Measurements from ENCODE around the gene RNF167.
A peak's percentile ranks its signal among the peaks of the same experiment; 100 is the strongest.

The RNF167 gene

GRCh38 chr17:4958102-4958501 lies 18.0 kb downstream of the RNF167 start:
- peak; percentile 28 for DNase-seq

DNA sequence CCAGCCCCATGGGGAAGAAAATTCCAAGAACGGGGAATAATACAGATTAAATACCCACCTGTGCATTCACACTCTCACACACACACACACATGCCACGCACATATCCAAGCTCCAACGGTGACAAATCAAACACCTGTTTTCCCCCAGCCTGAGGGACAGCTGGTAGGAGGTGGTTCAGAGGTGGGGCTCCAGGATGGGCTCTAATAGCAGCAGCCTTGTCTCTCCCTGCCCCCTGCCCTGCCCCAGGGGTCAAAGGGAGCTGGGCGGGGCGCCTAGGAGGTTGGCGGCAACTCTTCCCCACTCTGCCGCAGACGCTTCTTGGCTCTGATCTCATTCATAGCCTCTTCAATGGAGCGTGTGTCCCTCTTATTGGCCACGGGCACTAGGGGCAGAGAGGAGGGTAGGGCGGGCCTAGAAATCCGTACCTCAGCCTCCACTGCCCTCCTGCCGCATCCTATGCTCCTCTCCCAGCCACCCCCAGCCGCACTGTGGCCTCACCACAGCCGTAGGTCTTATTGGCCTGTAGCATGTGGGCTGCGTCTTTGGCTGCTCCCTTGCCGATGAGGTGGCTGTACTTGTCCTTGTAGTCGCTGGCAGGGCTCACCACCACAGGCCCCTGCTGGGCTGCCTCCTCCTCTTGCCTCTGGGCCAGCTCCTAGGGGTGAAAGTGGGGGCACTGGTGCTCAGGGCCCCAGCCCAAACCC lies 19.3 kb downstream of the RNF167 start:
- no peak for DNase-seq

- DNase-seq: no peak
Measured at GRCh38 chr17:4960279-4960922, 20.3 kb downstream of the RNF167 start.

DNA sequence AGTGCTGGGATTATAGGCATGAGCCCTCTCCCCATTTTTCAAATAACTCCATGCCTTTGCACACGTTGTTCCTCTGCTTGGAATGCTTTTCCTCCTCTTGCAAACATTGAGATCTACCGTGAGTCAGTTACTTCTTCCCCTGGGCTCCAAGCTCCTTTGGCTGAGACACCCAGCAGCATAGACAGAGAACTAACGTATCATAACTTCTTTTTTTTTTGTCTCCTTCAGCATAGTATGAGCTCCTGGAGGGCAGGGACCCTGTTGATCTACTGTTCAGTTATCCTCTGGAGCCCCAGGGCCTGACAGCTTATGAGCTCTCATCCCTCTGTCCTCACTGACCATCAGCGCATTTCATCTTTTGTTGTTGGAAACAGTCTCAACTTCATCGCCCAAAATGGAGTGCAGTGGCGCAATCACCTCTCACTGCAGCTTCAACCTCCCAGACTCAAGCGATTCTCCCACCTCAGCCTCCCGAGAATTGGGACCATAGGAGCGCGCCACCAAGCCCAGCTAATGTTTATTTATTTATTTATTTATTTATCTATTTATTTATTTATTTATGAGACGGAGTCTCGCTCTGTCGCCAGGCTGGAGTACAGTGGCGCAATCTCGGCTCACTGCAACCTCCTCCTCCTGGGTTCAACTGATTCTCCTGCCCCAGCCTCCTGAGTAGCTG lies 25.4 kb downstream of the RNF167 start:
- no peak for DNase-seq

DNA sequence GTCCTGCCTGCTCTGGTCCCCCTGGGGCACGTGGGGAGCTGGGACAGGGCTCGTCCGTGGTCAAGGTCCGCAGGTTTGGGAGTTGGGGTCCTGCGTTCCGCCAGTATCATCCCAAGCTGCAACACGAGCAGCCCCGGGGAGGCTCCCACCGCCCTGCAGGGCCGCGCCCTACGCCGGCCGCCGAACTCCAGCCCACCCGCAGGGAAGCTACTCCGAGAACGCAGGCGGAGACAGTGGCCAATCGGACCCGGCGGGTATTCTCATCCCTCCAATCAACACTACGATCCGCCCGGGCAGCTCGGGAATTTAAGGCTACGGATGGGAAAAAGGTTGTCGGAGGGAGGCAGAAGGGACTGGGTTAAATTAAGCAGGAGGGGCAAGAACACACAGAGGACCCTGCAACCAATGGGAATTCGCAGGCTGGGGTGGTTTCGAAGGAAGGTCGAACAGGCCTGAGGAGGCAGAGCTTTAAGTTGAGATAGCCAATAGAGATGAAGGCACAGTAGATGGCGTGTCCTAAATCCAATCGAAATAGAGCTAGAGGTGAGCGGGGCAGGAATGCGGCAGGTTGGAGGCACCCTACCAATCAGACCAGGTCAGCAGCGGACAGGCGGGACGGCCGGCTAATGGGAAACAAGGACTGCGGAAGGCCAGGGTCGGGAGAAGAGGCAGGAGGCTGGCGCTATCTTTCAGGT lies 26.9 kb downstream of the RNF167 start:
- peak; percentile 100 for DNase-seq

DNA sequence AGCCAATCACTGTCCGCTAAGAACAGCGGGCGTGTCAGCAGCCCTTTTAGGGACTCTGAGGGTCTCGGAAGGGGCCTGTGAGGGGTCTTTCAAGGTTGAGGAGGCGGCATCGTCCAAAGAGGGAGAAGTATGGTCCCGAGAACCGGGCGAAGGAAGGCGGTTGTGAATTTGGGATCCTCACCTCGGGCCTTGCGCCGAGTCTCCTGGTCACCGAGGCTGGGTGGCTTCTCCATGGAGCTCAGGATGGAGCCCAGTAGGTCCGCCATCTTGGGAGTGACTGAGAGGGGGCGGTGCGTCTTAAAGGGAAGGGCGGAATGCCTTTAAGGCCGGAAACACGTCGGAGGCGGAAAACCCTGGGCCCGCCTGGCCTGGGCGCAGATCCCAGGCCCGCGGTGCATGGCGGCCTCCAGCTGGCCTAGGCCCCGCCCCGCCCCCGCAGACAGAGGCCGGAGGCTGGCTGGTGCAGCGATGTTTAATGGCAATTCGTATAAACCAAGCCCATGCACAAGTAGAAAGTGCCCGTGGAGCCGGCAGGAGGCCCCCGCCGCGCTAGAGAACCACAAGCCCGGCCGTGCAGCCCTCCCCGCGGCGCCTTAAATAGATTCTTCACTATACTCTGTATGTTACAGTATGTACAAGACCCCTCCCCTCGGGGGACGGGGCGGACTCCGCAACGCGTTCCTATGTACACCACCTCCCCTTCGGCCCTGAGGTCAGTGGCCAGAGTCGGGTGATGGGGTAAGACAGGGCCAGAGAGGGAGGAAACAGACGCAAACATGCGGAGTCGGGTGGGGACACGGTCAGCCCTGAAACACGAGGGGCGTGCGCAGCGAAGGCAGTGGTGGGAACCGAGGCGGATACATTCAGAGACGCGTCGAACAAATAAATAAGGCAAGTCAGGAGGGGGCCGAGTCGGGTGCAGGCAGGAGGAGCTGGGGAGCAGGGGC lies 27.7 kb downstream of the RNF167 start, which contains the start of gene SPAG7:
SPAG7 (minus strand) TSS at position 279 of the 947 bp plus-strand sequence; CDS start at position 266, 13 bp downstream.
- peak; percentile 96 for DNase-seq

DNA sequence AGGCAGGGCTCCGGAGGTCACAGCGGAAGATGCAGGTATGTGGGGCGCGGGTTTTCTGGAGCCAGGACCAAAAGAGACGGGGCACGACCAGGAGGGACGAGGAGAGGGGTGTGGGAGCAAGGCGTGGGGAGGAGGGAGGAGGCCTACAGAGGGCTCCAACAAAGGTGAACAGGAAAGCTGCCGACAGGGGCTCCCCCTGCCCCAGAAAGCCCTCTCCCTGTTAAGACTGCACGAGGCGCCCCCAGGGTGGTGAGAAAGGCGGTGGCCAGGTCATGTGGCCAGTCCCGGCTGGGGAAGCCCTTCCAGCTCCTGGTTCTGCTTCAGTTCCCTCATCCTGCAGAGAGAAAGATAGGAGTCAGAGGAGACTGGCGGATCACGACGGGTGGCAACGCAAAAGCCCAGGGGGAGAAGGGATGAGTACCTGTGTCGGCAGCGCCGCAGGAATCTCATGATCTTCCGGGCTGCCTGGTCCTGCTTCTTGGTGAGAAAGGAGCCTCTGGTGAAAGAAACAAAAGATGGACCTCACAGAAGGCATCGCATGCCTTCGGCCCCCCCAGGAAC lies 28.5 kb downstream of the RNF167 start:
- DNase-seq: no peak

DNA sequence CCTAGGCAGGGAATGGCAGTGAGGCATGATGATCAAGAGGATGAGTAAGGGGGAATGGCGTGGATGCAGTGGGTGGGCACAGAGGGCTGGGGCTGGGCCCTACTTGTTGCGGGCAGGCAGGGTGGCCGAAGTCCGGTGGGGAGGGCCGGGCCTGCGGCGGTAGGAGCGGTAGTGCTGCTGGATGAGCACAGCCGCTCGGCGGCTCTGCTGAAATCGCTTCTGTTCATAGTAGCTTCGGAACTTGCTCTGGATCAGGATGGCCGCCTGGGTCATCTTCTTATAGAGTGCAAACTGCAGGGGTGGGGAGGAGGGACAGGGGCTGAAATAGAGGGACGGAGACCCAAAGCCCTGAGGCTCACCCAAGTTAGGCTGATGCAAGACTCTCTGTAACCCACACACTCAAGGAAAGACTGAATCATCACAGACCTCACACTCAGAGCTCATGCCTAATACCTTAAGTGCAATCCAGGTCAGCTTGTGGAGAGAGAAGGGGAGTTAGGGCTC lies 29.0 kb downstream of the RNF167 start:
- DNase-seq: no peak

GRCh38 chr17:4969551-4970173 lies 29.6 kb downstream of the RNF167 start:
- no peak for DNase-seq

- DNase-seq: no peak
Measured at GRCh38 chr17:4970273-4970672, 30.2 kb downstream of the RNF167 start.

DNA sequence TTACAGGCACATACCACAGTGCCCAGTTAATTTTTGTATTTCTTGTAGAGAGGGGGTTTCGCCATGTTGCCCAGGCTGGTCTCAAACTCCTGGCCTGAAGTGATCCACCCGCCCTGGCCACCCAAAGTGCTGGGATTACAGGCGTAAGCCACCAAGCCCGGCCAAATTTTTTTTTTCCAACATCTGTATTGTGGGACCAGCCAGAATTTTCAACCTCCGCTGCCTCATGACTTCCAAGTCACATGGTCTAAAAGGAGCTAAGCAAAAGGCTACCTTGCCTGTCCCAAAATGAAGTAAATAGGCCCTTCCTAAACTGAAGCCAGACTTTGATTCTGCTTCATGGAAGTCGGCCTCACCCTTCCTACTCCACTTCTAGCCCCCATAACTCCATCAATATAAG lies 31.8 kb downstream of the RNF167 start:
- no peak for DNase-seq

GRCh38 chr17:4972322-4972721 lies 32.3 kb downstream of the RNF167 start:
- no peak for DNase-seq

DNA sequence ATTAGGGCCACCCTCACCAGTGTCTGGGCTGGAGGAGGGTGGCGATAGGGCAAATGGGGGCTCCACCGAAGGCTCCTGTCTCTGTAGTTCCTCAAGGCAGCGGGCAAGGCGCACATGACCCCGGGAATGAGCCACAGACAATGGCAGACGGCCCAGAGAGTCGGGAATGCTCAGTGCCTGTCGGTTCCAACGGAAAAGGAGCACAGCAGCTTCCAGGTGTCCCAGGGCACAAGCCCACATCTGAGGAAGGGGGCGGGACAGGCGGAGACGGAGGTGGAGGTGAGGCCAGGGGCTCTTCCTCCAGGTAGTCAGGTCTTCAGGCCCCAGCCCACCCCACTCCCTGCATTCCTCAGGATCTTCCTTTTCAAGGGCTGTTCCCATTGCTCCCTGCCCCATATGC lies 32.7 kb downstream of the RNF167 start:
- DNase-seq: no peak

DNA sequence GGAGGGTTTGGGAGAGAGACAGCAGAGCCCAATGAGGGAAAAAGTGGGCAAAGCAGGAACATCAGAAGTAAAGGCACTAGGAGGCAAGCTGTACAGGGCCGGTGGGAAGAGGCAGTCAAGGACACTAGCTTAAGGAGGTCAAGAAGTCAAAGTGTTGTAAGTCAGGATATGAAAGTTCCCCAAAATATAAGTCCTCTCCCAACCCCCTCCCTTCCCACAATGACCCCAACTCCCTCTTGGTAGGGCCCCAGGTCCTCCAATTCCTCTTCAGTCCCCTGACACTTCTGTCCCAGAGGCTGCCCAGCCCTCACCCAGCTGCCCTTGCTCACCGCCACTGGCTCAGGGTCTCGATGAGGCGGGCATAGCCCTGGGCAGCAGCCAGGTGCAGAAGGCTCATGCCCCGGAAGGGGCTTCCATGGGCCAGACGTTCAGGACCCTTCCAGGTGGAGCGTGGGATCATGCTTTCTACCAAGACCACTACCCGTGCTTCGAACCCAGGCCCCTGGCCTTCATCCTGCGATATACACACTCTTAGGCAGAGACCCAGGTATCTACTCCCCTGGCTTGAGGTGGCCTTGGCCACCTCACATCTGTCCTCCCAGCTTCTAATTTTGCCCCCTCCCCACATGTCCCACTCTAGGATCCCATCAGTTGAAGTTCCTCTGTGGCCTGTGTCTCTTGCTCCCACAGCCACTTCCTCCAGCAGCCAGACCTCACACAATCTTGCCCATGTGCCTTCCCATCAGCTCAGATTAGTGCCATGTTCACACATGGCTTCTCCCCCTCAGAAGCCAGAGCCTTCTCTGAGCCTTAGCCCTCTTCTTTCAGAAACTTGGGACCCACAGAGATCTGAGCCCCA lies 33.4 kb downstream of the RNF167 start:
- no peak for DNase-seq

DNA sequence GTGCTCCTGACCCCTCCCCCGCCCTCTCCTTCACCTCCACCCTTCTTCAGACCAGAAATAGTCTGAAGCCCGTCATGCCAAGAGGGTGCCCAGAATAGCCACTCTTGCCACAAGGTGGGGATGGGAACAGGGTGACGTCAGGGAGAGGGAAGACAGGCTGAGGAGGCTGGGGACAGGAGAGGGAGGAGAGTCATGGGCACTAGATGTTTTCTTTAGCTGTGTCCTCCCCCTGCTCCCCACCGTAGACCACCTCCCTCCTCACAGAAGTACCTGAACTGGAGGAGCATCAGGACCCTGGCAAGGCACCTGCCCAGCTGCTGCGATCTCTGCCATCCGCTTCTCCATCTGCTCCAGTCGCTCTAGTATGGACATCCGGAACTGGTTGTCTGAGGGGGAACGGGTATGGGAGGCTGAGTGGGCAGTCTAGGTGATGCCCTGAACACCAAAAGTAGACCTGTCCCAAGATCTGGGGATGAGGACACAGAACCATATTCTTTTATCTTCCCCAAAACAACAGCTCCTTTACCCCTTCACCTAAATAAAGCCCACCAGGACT lies 34.1 kb downstream of the RNF167 start:
- DNase-seq: no peak

- no peak for DNase-seq
Measured at GRCh38 chr17:4978726-4979125, 38.7 kb downstream of the RNF167 start.

DNA sequence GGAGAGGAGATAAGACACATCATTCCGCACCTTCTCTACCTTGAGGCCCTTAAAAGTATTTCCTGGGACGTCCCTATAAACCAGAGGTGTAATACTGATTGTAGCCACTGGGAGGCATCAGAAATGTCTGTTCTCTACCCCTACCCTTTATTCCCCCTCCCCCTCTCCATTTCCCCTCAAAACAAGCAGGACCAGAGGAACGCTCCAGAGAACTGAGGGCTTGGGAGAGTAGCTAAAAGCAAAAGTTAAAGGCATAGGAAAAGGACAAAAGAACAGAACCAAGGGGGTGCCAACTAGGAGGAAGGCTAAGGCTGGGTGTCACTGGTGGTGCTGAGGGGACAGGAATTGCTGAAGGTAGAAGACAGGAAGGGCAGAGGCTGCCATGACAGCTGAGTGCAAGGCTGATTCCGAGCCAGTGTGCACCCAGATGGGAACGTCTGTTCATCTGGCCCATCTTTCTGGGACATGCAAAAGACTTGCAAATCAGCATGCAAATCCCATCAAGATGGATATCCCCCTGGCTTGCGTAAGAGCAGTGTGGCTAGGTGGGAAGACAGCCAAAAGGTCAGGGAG lies 40.7 kb downstream of the RNF167 start:
- peak; percentile 29 for DNase-seq

- no peak for DNase-seq
Measured at GRCh38 chr17:4982305-4982704, 42.2 kb downstream of the RNF167 start.

- no peak for DNase-seq
Measured at GRCh38 chr17:4986403-4986802, 46.3 kb downstream of the RNF167 start.
